Naive thymus-derived CD8-positive, alpha-beta T cell (primary cell): ENCODE measurements around the gene CBLB. TPM values are rescaled to one million over a fixed set of nuclear protein-coding genes. Genes with fewer than 3 reads are reported as not detected.

Source experiments
- ATAC-seq, 2 donors: fragments of 150-1000 bp; cut with Tn5 transposase in 1 of 2; sonication (Bioruptor Pico), chemical (Tn5 transposase) in 1 of 2; 1 replicate in 1 of 2; 2 replicates in 1 of 2; pipeline ENCODE4 v1.10.0; 2021; ENCODE audit warnings: mild to moderate bottlenecking in 2 of 2, moderate library complexity in 2 of 2
- POLR2A ChIA-PET: fragments of 350-600 bp; sonication (Branson Sonifier 250); formaldehyde crosslinking; loops from one replicate; lab custom pipeline; 2021; ENCODE audit warnings: antibody characterized with exemption; lab: Charles Lee
- DNase-seq, 10 donors: peaks; one replicate each; pipeline versions ENCODE4 v3.0.0 to v3.0.0-alpha.2; 2020 to 2022
- H3K27ac Mint-ChIP-seq, 10 donors: one replicate each; pipeline ENCODE4 v1.8.0; 2020 to 2022; ENCODE audit warnings: mild to moderate bottlenecking in 10 of 10, mixed read lengths in 10 of 10, moderate library complexity in 4 of 10, inconsistent platforms in 1 of 10
- H3K27me3 Mint-ChIP-seq, 5 donors: one replicate each; pipeline ENCODE4 v1.8.0; 2021 to 2022; ENCODE audit warnings: mixed read lengths in 5 of 5
- H3K36me3 Mint-ChIP-seq, 3 donors: one replicate each; pipeline ENCODE4 v1.8.0; 2020 to 2022; ENCODE audit warnings: mixed read lengths in 3 of 3, mild to moderate bottlenecking in 2 of 3, inconsistent platforms in 1 of 3
- H3K4me1 Mint-ChIP-seq, 4 donors: one replicate each; pipeline ENCODE4 v1.8.0; 2021 to 2022; ENCODE audit warnings: mixed read lengths in 4 of 4
- H3K4me3 Mint-ChIP-seq, 10 donors: one replicate each; pipeline ENCODE4 v1.8.0; 2020 to 2022; ENCODE audit warnings: mild to moderate bottlenecking in 10 of 10, mixed read lengths in 10 of 10, moderate library complexity in 6 of 10, inconsistent platforms in 1 of 10
- H3K9me3 Mint-ChIP-seq, 9 donors: one replicate each; pipeline ENCODE4 v1.8.0; 2020 to 2022; ENCODE audit warnings: mixed read lengths in 9 of 9, mild to moderate bottlenecking in 3 of 9, inconsistent platforms in 1 of 9, moderate library complexity in 1 of 9
- polyA plus RNA-seq, 3 donors: library from polyadenylated mRNA; unstranded; fragments of 300-500 nt; fragmentation: Illumina TruSeq; gene quantifications; one replicate each; pipeline ENCODE4 v1.2.3, GENCODE V29; 2021
- total RNA-seq, 8 experiments: library from RNA in 2 of 8; stranded (reverse) in 2 of 8; gene quantifications; one replicate each; pipeline ENCODE4 v1.2.3 and lab custom pipeline; 2021 to 2026

The CBLB gene
- total and polyA plus RNA-seq, 5 experiments from 2014 or later = 32.1 to 108 (median 36.6) TPM

DNA sequence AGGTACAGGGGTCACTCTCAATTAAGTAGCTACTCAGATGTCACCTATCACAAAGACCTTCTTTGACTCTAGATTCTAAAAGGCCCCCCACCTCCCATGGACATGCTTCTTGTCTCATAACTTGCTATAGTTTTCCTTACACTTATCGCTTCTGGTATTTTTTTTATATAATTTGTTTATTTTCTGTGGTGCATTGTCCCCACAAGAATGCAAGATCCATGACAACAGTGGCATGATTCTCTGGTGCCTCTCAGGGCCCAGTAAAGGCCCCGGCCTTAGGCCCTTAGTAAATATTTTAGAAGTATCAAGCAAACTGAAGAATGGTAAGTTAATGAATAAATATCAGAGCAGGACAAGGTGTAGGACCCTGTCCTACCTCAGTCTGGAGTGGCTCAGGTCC is 248.6 kb downstream of the CBLB start:
- POLR2A ChIA-PET = no interaction called here
- Mint-ChIP-seq H3K36me3 (no peaks in the 10 kb centered on the region), H3K4me1 (no peaks in the 10 kb centered on the region), H3K9me3 (no peaks in the 10 kb centered on the region), H3K27ac (no peak overlapping the region), H3K4me3 (no peak overlapping the region), H3K27me3 (no peaks in the 10 kb centered on the region)
- no peak for DNase-seq
- ATAC-seq = no peak

- H3K27me3 Mint-ChIP-seq = peaks cover 0 to 5% (median 0%) of the 10 kb centered on the region in 5 donors
- no peak for DNase-seq
- ATAC-seq = no peak
- H3K4me3 Mint-ChIP-seq = no peak overlapping the region
- no peak overlapping the region for H3K27ac Mint-ChIP-seq
- no peaks in the 10 kb centered on the region for H3K4me1 Mint-ChIP-seq
- POLR2A ChIA-PET = no interaction called here
- H3K36me3 Mint-ChIP-seq = no peaks in the 10 kb centered on the region
- no peaks in the 10 kb centered on the region for H3K9me3 Mint-ChIP-seq
Measured at GRCh38 chr3:105619651-105620050, 249.2 kb downstream of the CBLB start.

- POLR2A ChIA-PET = no interaction called here
- peaks cover 0 to 5% (median 0%) of the 10 kb centered on the region in 5 donors for H3K27me3 Mint-ChIP-seq
- no peak overlapping the region for H3K4me3 Mint-ChIP-seq
- H3K4me1 Mint-ChIP-seq = no peaks in the 10 kb centered on the region
- no peaks in the 10 kb centered on the region for H3K36me3 Mint-ChIP-seq
- DNase-seq (no peak), ATAC-seq (no peak)
- no peaks in the 10 kb centered on the region for H3K9me3 Mint-ChIP-seq
- H3K27ac Mint-ChIP-seq = no peak overlapping the region
Measured at GRCh38 chr3:105618556-105618955, 250.3 kb downstream of the CBLB start.

DNA sequence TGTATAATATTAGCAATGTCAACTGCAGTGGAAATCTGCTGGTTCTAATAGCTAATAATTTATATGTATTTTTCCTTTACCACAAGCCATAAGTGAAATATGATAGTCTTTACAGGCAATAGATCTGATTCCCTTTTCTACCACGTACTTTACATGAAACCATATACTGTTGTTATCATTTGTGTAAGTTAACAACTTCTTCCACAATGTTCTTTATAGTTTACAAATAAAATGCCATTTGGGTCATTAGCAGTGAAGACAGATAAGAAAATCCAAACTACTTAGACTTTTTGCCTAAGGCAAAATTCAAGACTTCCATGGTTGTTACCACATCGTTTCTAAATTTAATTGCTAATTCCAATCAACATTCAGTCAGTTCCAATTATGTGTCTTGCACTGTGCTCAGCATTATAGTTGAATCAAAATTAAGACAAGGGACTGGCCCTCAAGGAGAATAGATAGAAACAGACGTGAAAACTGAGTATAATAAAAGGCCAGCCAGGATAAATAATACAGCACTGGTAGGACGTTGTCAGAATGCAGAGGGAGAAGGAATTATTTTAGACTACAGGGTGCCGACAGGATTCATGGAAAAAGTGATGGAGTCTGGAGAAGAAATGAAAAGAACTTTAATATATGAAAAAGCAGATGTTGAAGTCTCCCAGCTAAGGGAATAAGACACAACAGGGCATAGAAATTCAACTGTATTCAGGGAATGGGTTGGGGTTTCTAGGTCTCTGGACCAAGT is 252.3 kb downstream of the CBLB start:
- no peaks in the 10 kb centered on the region for H3K4me1 Mint-ChIP-seq
- no peak overlapping the region for H3K4me3 Mint-ChIP-seq
- POLR2A ChIA-PET = no interaction called here
- peaks cover 0 to 5% (median 0%) of the 10 kb centered on the region in 5 donors for H3K27me3 Mint-ChIP-seq
- DNase-seq (no peak), ATAC-seq (no peak)
- no peak overlapping the region for H3K27ac Mint-ChIP-seq
- H3K36me3 Mint-ChIP-seq = no peaks in the 10 kb centered on the region
- H3K9me3 Mint-ChIP-seq = no peaks in the 10 kb centered on the region

DNA sequence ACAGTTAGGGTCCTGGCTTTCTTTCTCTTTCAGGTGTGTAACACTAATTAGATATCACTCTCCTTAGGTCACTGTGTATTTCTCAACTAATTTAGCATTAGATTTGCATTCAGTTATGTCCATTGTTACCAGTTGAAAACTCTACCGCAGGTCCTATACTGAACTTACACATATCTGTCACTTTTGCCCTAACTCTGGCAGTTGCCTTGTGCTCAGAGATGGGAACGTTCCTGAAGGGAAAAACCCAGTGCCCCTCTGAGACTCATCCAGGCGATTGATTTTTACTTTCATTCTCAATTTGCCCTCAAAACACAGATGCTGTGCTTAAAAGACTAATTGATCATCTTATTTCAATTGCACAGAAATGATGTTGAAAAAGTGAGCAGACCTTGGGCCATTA is 253.0 kb downstream of the CBLB start:
- no peaks in the 10 kb centered on the region for H3K4me1 Mint-ChIP-seq
- H3K4me3 Mint-ChIP-seq = no peak overlapping the region
- H3K27me3 Mint-ChIP-seq = peaks cover 0 to 5% (median 0%) of the 10 kb centered on the region in 5 donors
- DNase-seq = no peak
- H3K9me3 Mint-ChIP-seq = no peaks in the 10 kb centered on the region
- POLR2A ChIA-PET = no interaction called here
- ATAC-seq = no peak
- no peaks in the 10 kb centered on the region for H3K36me3 Mint-ChIP-seq
- no peak overlapping the region for H3K27ac Mint-ChIP-seq

DNA sequence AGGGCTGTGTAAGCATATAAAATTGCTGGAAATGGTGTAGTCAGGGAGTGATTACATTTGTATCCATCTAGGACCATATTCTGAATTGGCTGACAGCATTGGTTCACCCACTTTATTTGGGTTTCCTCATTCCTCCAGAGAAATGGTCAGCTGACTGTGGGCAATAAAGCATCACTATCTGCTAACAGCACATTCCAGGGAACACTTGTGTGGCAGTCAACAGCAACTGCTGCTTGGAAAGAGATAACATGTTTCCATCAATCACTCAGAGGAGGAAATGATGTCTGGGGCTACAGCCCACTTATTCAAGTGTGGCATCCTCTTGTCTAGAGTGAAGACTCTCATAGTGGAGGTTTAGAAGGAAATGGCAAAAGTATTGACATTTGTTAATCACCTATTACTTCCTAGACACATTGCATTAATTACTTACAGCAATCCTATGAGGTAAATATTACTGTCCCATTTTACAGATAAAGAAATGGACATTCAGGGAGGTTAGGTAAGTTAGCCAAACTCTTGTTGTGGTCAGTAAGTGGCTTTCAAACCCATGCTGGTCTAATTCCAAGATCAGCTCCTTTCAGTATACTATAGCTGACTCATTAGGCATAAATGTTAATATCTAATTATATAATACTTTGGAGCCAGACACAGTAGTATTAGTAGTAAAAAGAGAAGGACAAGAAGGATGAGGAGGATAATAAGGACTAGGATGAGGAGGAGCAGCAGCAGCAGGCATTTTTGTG is 254.4 kb downstream of the CBLB start:
- H3K9me3 Mint-ChIP-seq = no peaks in the 10 kb centered on the region
- no peak for ATAC-seq
- H3K27ac Mint-ChIP-seq = no peak overlapping the region

GRCh38 chr3:105613120-105613519 is 255.7 kb downstream of the CBLB start:
- Mint-ChIP-seq H3K27ac (no peak overlapping the region), H3K27me3 (peaks cover 0 to 7% (median 0%) of the 10 kb centered on the region in 5 donors), H3K9me3 (no peaks in the 10 kb centered on the region), H3K36me3 (no peaks in the 10 kb centered on the region), H3K4me1 (peaks cover 0 to 2% (median 0%) of the 10 kb centered on the region in 4 donors), H3K4me3 (peak overlapping the region in 1 of 10 donors; percentile 9)
- DNase-seq (no peak), ATAC-seq (no peak)
- POLR2A ChIA-PET = no interaction called here

More for the DNA sequence above, 254.4 kb downstream of the CBLB start:
- no peaks in the 10 kb centered on the region for H3K36me3 Mint-ChIP-seq
- POLR2A ChIA-PET = no interaction called here
- no peak for DNase-seq
- no peaks in the 10 kb centered on the region for H3K4me1 Mint-ChIP-seq
- H3K27me3 Mint-ChIP-seq = peaks cover 0 to 5% (median 0%) of the 10 kb centered on the region in 5 donors
- H3K4me3 Mint-ChIP-seq = no peak overlapping the region

- DNase-seq = no peak
Measured at GRCh38 chr3:105611304-105612192, 257.3 kb downstream of the CBLB start.

DNA sequence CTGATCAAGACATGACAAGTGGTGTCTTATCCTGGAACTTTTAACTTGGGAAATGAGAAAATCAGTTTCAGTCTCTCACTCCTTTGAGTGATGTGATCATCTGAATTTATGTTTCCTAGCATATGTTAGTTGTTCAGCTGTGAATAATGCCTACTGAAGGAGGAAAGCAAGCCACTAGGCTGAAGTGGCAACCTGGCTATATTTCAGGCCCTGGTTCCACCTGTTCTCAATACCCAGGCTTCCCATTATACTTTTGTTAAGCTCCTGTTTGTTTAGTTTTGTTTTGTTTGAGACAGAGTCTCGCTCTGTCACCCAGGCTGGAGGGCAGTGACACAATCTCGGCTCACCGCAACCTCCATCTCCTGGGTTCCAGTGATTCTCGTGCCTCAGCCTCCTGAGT is 258.3 kb downstream of the CBLB start:
- Mint-ChIP-seq H3K36me3 (no peaks in the 10 kb centered on the region), H3K27me3 (peaks cover 0 to 7% (median 0%) of the 10 kb centered on the region in 5 donors), H3K4me3 (no peak overlapping the region), H3K27ac (peak overlapping the region in 1 of 10 donors; percentile 45), H3K9me3 (no peaks in the 10 kb centered on the region), H3K4me1 (peaks cover 0 to 2% (median 0%) of the 10 kb centered on the region in 4 donors)
- POLR2A ChIA-PET = no interaction called here
- ATAC-seq = no peak
- DNase-seq = no peak

More at GRCh38 chr3:105611304-105612192, 257.3 kb downstream of the CBLB start:
- no peak for ATAC-seq
- Mint-ChIP-seq H3K27ac (peak overlapping the region in 1 of 10 donors; percentile 21), H3K9me3 (no peaks in the 10 kb centered on the region), H3K4me3 (no peak overlapping the region), H3K27me3 (peaks cover 0 to 7% (median 0%) of the 10 kb centered on the region in 5 donors), H3K36me3 (no peaks in the 10 kb centered on the region), H3K4me1 (peaks cover 0 to 2% (median 0%) of the 10 kb centered on the region in 4 donors)
- POLR2A ChIA-PET = no interaction called here

GRCh38 chr3:105608623-105609022 is 260.2 kb downstream of the CBLB start:
- ATAC-seq = no peak
- H3K4me3 Mint-ChIP-seq = no peak overlapping the region
- POLR2A ChIA-PET = no interaction called here
- H3K9me3 Mint-ChIP-seq = no peaks in the 10 kb centered on the region
- no peaks in the 10 kb centered on the region for H3K36me3 Mint-ChIP-seq
- peaks cover 0 to 7% (median 0%) of the 10 kb centered on the region in 5 donors for H3K27me3 Mint-ChIP-seq
- no peak for DNase-seq
- H3K4me1 Mint-ChIP-seq = peaks cover 0 to 2% (median 0%) of the 10 kb centered on the region in 4 donors
- H3K27ac Mint-ChIP-seq = peak overlapping the region in 1 of 10 donors; percentile 2

DNA sequence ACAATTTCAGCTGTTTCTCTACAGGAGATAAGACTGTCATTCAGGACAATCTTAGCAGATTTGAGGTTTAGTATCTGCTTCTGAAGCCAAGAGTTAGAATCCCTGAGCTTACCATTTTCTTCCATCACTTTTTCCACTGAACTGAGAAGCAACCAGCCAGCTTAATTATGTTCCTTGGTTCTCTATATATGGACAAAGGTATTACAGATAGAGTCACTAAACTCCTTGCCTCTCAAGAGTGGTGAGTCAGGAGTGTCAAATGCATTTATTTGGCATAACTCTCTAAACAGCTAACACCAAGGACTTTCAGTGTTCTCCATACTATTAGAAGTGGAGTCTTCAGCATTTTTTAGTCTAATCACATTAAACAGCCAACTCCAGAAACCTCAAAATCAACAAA is 262.8 kb downstream of the CBLB start:
- Mint-ChIP-seq H3K9me3 (no peaks in the 10 kb centered on the region), H3K36me3 (no peaks in the 10 kb centered on the region), H3K4me3 (no peak overlapping the region), H3K27ac (no peak overlapping the region), H3K4me1 (peaks cover 0 to 2% (median 0%) of the 10 kb centered on the region in 4 donors), H3K27me3 (peaks cover 0 to 7% (median 0%) of the 10 kb centered on the region in 5 donors)
- POLR2A ChIA-PET = no interaction called here
- DNase-seq = no peak
- ATAC-seq = no peak
